ENCODE data around the gene MTHFR. TPM values are rescaled to one million over a fixed set of nuclear protein-coding genes. Genes with fewer than 3 reads are reported as not detected.

Gene MTHFR
- total RNA-seq, 1 experiment from 2014 or later: 22.6 TPM

- TF ChIP-seq PRDM15 (CRISPR knock-in tag; IDR thresholded peaks at IDR 0.05) (peak; percentile 45), ZNF121 (CRISPR knock-in tag; IDR thresholded peaks at IDR 0.05) (no peak), ZNF232 (CRISPR knock-in tag; IDR thresholded peaks at IDR 0.05) (peak; percentile 92), SMAD4 (CRISPR knock-in tag; IDR thresholded peaks at IDR 0.05) (no peak), RORB (CRISPR knock-in tag; IDR thresholded peaks at IDR 0.05) (no peak), TEAD1 (CRISPR knock-in tag; IDR thresholded peaks at IDR 0.05) (peak; percentile 93; the same call in 1 of the 2 replicates), ZNF416 (CRISPR knock-in tag; IDR thresholded peaks at IDR 0.05) (no peak), E2F4 (CRISPR knock-in tag; IDR thresholded peaks at IDR 0.05; ENCODE audit: borderline replicate concordance, low read depth) (no peak), USF1 (CRISPR knock-in tag; IDR thresholded peaks at IDR 0.05) (peak; percentile 76), NFATC4 (CRISPR knock-in tag; IDR thresholded peaks at IDR 0.05) (no peak), ZBTB21 (CRISPR knock-in tag; IDR thresholded peaks at IDR 0.05; ENCODE audit: borderline replicate concordance) (no peak; the same call in 1 of the 2 replicates), TEAD4 (CRISPR knock-in tag; IDR thresholded peaks at IDR 0.05) (no peak), ZNF671 (CRISPR knock-in tag; IDR thresholded peaks at IDR 0.05) (no peak), ZNF138 (CRISPR knock-in tag; conservative IDR thresholded peaks at IDR 0.05) (no peak), ZNF423 (CRISPR knock-in tag; IDR thresholded peaks at IDR 0.05) (no peak), AFF4 (CRISPR knock-in tag; IDR thresholded peaks at IDR 0.05; ENCODE audit: borderline replicate concordance) (no peak), FOXK1 (CRISPR knock-in tag; IDR thresholded peaks at IDR 0.05) (peak; percentile 69; the same call in 1 of the 2 replicates), CREM (CRISPR knock-in tag; IDR thresholded peaks at IDR 0.05) (no peak; the same call in 1 of the 2 replicates), ESRRA (CRISPR knock-in tag; IDR thresholded peaks at IDR 0.05; ENCODE audit: borderline replicate concordance) (peak; percentile 70; the same call in 1 of the 2 replicates), ZSCAN18 (CRISPR knock-in tag; IDR thresholded peaks at IDR 0.05) (no peak), HMGXB4 (CRISPR knock-in tag; IDR thresholded peaks at IDR 0.05) (no peak), MAX (CRISPR knock-in tag; IDR thresholded peaks at IDR 0.05) (peak; percentile 98), NR3C1 (CRISPR knock-in tag; conservative IDR thresholded peaks at IDR 0.05; ENCODE audit: low read depth) (no peak)
Observed at GRCh38 chr1:11761988-11762406, 43.8 kb downstream of the MTHFR start, which contains the start of gene C1orf167 (continued).

Measured in WTC11 (cell line).